NCI-H187 (cell line): ENCODE measurements around the gene TYMS.

Experiments
- DNase-seq, 2 experiments: peaks; one replicate each; lab custom pipeline; 2025; lab: John Stamatoyannopoulos, UW

TYMS gene

DNA sequence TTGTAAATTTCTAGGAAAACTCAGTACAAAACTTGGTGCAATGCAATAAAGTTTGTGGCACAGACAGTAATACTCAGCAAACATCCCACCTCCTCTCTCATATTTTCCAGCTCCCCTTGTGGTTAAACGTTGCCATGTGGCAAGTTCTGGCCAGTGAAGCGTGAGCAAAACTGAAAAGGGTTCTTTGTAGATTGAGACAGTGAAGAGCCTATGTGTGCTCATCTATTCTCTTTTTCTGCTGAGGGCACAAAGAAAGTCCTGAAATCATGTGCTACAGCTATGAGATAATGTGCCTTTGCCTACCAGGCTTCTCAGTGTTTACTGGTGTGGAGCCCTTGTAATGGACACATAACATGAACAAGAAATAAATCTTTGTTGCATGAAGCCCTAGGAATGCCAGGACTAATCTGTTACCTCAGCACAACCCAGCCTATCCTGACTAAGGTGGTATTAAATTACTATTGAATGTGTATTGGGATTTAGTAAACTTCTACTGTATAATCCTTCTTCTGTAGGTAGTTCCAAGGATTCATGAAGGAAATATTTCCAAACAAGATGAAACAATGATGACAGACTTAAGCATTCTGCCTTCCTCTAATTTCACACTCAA is 13.0 kb upstream of the TYMS start:
- no peak for DNase-seq

DNA sequence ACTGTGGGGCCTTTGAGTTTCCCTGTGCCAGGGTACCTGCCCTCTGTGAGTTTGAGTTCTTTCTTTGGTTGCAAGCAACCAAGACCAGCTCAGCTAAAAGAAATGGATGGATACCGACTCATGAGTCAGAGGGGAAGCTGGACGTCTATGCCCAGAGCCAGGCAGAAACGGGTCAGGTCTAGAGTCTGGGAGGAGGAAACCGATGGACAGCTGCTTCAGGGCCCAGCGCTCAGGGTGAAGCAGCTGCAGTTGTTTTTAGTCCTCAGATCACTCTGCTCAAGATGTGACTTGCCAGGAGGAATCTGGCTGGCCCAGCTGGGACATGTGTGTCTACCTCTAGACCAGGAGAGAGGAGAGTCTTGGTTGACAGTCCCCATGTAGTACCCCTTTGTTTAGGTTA is 10.1 kb upstream of the TYMS start:
- no peak for DNase-seq

DNA sequence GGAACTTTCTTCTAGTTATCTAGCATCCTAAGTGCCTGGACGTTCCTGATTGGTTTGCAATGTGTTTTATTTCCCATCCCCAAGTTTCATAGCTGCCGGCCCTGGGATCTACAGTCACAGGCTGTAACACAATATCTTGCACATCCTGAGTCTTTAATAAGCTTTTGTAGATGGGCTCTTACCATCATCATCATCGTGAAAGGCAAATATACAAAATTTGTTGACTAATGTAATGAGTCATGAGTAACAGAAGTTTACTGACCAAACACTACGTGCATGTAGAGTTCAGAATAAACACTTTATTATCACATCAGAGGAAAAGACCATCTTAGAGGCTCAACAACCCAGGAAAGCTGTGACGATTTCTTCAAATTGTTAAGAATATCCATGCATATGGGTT is 8.1 kb upstream of the TYMS start:
- no peak for DNase-seq

DNA sequence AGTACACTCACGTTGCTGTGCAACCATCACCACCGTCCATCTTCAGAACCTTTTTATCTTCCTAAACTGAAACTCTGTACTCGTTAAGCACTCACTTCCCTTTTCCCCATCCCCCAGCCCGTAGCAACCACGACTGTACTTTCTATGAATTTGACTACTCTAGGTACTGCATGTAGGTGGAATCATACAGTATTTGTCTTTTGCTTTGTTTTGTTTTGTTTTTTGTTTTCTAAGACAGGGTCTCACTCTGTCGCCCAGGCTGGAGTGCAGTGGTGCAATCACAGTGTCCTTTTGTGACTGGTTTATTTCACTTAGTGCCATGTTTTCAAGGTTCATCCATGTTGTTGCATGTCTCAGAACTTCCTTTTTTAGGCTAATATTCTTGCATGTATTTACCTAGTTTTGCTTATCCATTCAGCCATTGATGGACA is 7.0 kb upstream of the TYMS start:
- no peak for DNase-seq

DNA sequence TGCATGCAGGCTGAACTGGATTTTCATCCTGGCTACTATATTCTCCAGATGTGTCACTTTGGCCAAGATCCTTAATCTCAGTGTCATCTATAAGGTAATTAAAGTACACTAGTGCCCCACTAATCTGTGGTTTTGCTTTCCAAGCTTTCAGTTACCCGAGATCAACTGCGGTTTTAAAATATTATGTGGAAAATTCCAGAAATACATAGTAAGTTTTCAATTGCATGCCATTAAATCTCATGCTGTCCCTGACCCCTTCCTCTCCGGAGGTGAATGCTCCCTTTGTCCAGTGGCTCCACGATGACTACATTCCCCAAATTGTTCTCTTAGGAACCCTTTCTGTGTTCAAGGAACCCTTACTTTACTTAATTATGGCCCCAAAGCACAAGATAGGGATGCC is 5.3 kb upstream of the TYMS start:
- no peak for DNase-seq

DNA sequence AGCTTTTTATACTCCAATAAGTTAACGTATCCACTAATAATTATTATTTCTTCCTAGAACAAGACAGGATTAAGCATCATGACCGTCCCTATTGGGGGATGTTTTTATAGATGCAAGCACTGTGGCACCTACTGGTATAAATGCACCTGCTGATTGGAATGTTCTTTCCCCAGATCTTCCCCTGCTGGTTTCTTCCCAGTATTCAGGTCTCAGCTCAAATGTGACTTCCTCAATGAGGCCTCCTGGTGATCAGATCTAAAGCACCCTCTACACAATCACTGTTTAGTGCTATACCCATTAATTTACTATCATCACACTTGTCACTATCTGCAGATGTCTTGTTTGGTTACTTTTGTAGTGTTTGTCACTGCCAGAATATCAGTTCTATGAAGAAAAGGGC is 3.9 kb upstream of the TYMS start:
- no peak for DNase-seq

DNA sequence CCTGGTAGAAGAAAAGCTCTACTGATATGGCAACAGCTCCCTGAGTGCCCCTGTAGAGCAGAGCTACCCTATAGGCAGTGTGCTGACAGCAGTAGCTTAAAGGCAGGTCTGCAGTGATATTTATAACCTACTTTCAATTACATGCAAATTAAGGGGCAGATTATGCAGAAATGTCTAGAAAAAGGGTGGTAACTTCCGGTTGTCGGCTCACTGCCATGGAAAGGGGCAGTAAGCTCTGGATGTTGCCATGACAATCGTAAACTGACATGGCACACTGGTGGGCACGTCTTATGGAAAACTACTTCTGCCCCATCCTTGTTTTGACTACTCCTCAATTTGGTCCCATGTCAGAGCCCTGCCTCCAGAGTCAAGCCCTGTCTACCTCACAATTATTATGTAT is 2.9 kb upstream of the TYMS start:
- DNase-seq: no peak

DNA sequence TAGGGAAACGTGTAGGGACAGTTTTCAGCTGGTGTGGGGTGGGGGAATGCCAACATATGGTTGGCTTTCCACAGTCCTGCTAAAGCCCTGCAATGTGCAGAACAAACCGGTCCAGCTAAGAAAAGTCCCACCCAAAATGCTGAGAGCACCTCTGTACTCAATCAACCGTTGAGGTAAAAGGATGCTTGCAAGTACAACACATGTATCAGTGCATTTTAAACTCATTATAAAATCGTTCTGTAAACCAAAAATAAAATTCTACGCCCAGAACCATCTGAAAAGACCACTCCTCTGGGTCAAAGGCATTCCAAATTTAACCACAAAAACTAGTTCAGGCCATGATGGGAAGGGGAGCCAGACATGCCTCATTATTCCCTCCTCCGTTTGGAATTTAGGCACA is 2.0 kb upstream of the TYMS start:
- DNase-seq: no peak

DNA sequence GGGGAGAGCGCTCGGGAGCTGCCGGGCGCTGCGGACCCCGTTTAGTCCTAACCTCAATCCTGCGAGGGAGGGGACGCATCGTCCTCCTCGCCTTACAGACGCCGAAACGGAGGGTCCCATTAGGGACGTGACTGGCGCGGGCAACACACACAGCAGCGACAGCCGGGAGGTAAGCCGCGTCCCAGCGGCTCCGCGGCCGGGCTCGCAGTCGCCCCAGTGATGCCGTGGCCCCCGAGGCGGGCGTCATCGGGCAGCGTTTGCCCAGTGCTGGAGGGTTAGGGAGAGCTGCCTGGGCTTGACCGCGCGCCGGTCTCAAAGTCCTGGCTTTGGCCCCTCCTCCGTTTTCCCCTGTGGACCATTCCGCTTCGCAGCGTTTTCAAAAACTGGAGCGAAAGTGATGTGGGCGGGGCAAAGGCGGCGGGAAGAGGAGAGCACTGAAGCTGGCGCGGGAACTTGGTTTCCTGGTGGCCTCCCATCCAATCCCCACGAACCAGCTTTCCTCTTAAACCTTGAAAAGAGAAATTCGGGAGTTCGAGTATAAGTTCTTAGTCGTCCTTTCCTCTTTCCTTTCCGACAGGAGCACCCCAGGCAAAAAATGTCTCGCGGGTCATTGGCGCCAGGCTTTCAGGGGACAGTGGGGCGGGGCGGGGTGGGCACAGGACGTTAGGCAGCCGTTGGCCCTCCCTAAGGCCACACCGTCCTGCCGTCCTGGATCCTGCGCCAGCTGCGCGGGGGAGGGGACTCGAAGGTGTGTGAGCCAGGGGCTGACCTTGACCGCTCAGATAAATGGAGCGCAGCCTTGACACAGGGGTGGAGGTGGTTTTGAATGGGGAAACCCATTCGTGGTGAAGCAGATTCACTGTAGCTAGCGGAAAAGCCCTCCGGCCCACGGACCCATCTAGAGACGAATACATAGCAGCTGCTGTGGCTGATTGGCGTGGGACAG is 821 bp downstream of the TYMS start:
- peak; percentile 73 to 85 for DNase-seq

DNA sequence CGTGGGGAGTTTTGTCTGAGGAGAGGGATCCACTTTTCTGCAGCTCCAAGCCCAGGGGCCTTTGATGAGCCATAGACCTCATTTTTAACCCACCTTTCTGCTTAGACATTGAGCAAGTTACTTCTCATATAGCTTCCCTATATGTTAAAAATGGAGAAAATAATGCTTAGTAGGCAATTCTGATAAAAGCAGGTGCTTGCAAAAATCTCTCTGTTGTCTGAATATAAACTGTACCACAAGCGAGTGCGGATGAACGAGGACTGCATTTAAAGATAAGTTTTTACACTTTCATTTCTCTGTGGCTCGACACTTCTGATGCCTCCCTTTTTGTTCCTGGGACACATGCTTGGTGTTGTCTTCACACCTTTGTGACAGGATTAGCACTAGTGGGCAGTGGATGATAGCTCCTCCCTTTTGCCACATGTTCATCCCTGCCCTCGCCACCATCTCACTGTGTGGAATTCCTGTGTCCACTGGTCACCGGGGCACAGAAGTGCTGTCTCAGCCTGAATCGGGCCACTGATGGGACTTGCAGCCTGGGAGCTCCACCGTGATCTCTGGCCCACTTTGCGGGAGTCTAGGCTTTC is 1.6 kb downstream of the TYMS start:
- DNase-seq: no peak

DNA sequence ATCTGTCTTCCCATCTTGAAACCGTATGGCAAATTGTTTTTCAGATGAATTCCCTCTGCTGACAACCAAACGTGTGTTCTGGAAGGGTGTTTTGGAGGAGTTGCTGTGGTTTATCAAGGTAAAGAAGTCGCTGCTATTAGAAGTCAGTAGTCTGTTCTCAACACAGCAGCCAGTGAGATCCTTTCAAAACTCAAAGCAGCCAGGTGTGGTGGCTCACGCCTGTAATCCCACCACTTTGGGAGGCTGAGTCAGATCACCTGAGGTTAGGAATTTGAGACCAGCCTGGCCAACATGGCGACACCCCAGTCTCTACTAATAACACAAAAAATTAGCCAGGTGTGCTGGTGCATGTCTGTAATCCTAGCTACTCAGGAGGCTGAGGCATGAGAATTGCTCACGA is 2.1 kb downstream of the TYMS start:
- no peak for DNase-seq

DNA sequence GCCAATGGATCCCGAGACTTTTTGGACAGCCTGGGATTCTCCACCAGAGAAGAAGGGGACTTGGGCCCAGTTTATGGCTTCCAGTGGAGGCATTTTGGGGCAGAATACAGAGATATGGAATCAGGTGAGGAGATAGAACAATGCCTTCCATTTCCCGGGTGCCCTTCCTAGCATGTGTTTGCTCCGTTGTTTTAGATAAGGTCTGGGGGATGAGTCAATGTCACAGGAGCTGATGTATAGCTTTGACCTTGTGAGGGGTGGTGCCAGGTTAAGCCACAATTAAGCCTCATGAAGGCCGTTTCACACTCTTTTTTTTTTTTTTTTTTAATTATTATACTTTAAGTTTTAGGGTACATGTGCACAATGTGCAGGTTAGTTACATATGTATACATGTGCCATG is 4.7 kb downstream of the TYMS start:
- DNase-seq: no peak

DNA sequence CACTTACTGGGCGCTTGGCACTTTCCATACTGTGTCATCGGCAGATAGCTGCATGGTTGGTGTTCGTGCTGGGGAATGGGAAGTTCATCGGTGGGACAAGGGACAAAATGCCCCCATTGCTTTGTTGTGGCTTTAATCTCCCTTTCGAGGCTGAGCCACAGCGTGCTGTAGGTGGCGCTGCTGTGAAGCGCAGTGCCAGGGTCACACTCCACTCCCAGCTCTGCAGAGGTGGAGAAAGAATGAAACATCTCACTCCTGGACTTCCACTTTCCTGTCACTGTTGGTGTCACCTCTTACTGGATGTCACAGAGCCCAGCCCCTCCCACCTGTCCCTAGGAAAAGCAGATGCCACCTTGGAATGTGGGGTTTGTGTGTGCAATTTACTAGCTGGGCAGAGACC is 8.7 kb downstream of the TYMS start:
- DNase-seq: no peak

DNA sequence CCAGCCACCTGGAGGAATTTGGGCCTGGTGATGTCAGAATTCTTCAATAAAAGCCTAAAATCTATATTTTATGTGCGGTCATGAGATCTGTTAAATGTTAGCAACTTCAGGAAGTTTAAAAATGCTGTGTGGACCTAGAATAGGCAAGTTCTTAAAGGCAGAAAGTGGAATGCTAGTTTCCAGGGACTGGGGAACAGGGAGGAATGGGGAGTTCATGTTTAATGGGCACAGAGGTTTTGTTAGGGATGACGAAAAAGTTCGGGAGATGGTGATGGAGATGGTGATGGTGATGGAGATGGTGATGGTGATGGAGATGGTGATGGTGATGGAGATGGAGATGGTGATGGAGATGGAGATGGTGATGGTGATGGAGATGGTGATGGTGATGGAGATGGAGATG is 9.2 kb downstream of the TYMS start:
- DNase-seq: no peak

DNA sequence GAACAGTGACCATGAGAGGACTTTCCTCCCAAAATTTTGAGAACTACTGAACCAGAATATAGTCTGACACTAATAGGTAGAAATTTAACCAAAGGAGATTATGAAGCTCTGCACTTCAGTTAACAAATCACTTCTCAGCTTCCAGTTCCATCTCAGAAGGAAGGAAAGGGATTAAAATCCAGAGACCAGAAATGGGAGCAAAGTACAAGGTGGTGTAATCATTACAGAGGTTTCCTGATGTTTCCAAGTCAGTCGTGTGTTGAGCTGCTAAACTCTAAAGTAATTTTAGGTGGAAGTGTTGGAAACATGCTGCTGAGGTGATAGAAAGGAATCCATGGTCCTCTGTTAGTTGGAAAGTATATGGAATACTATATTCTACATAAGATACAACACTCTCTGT is 10.8 kb downstream of the TYMS start:
- DNase-seq: no peak

DNA sequence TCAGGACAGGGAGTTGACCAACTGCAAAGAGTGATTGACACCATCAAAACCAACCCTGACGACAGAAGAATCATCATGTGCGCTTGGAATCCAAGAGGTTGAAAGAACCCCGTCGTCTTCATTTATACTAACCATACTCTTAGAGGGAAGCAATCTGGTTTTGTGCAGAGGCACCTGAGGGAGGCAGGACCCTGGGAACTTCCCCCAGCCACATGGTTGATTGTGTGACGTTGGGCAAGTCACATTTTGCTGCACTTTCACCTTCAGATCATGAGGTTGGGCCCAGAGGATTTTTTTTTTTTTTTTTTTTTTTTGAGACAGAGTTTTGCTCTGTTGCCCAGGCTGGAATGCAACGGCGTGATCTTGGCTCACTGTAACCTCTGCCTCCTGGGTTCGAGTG is 11.6 kb downstream of the TYMS start:
- no peak for DNase-seq

DNA sequence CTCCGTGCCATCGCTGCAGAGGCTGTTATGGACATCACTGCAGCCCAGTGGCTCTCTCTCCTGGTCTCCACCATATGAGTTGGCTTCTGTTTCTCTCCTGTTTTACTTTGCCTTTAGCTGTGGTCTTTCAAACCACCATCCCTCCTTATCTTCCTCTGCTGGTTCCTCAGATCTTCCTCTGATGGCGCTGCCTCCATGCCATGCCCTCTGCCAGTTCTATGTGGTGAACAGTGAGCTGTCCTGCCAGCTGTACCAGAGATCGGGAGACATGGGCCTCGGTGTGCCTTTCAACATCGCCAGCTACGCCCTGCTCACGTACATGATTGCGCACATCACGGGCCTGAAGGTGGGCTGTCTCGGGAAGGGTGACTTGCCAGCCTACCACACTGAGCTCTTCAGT is 13.1 kb downstream of the TYMS start:
- DNase-seq: no peak

DNA sequence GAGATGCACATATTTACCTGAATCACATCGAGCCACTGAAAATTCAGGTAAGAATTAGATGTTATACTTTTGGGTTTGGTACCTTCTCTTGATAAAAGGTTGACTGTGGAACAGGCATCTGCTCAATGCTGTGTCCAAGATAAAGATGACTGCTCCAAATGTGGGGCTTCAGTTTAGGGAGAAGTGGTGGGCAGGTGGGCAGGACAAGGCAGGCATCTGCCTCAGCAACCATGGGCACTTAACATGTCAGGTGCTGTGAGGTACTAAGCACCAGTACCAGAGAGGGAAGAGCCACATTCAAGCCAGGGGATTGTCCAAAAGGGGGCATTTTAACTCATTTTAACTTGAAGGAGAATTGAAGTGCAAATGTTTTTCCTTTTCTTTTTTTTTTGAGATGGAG is 14.0 kb downstream of the TYMS start:
- no peak for DNase-seq

DNA sequence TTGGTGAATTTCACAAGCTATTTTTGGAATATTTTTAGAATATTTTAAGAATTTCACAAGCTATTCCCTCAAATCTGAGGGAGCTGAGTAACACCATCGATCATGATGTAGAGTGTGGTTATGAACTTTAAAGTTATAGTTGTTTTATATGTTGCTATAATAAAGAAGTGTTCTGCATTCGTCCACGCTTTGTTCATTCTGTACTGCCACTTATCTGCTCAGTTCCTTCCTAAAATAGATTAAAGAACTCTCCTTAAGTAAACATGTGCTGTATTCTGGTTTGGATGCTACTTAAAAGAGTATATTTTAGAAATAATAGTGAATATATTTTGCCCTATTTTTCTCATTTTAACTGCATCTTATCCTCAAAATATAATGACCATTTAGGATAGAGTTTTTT is 15.9 kb downstream of the TYMS start:
- no peak for DNase-seq

DNA sequence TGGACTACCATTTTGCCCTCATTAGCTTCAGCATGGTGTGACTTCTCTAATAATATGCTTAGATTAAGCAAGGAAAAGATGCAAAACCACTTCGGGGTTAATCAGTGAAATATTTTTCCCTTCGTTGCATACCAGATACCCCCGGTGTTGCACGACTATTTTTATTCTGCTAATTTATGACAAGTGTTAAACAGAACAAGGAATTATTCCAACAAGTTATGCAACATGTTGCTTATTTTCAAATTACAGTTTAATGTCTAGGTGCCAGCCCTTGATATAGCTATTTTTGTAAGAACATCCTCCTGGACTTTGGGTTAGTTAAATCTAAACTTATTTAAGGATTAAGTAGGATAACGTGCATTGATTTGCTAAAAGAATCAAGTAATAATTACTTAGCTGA is 16.3 kb downstream of the TYMS start:
- DNase-seq: no peak

DNA sequence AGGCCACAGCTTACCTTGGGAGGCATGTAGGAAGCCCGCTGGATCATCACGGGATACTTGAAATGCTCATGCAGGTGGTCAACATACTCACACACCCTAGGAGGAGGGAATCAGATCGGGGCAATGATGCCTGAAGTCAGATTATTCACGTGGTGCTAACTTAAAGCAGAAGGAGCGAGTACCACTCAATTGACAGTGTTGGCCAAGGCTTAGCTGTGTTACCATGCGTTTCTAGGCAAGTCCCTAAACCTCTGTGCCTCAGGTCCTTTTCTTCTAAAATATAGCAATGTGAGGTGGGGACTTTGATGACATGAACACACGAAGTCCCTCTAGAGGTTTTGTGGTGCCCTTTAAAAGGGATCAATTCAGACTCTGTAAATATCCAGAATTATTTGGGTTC is 17.9 kb downstream of the TYMS start:
- DNase-seq: no peak

DNA sequence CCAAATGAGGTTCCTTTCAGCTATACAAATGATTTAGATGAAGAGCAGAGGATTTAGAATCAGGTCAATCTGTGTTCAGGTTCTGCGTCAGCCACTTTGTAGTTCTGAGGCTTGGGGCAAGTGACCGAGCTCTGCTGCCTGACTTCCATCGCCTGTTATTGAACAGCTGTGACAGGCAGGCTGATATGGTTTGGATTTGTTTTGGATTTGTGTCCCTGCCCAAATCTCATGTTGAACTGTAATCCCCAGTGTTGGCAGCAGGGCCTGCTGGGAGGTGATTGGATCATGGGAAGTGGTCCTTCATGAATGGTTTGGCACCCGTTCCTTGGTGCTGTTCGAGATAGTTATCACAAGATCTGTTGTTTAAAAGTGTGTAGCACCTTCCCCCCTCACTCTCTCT is 18.6 kb downstream of the TYMS start:
- DNase-seq: no peak

DNA sequence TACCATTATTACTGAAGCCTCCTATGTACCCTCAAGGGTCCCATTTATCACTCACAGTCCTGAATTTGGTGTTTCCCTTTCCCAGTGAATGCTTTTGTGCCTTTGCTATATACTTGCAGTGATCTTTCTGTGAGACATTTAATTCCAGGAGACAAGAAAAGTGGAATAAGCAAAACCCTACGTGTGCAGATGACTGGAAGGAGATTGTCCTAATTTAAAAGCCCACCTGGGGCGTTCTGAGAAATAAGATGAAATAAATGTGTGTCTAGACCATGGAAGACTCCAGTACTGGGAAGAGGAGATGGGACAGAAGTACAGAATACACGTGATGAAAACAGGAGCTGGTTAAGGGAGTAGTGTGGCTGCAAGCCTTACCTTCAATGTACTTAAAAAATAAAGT is 19.3 kb downstream of the TYMS start:
- DNase-seq: no peak
